NB4 (cell line): Measurements from ENCODE around the gene GSK3A.

Experiments used
- MYC ChIP-seq: IDR thresholded peaks from 2 replicates; pipeline ENCODE4 v1.6.1; 2011; ENCODE audit warnings: low read depth, low read length
- POLR2A ChIP-seq: IDR thresholded peaks from 2 replicates; pipeline ENCODE4 v1.6.1; 2011; ENCODE audit warnings: mild to moderate bottlenecking; ENCODE audit not compliant: insufficient read length; ENCODE audit errors: extremely low read depth
- TF ChIP-seq, protein P1 (sequence below): IDR thresholded peaks from one replicate; pipeline ENCODE4 v1.5.1; 2012; ENCODE audit warnings: low read depth, low read length
- TF ChIP-seq, protein P2 (sequence below): IDR thresholded peaks from 2 replicates; pipeline ENCODE4 v1.6.1; 2011; ENCODE audit warnings: low read depth, low read length

DNA sequence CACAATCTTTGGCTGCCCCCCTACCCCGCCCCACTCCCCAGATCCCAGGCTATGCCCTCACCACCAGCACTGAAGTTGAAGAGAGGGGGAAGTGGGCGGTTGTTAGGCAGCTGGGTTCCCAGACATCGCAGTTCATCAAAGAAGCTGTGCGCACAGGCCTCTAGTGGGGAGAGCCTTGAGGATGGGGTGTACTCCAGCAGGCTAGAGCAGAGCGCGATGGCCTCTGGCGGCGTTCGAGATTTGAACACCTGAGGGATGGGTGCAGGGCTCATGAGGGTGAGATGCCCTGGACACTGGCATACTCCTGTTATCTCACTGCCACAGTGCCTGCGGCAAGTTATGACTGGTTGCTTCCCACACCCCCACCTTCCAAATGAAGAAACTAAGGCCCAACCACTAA lies 10.0 kb downstream of the GSK3A start:
- TF ChIP-seq, protein P1, sequence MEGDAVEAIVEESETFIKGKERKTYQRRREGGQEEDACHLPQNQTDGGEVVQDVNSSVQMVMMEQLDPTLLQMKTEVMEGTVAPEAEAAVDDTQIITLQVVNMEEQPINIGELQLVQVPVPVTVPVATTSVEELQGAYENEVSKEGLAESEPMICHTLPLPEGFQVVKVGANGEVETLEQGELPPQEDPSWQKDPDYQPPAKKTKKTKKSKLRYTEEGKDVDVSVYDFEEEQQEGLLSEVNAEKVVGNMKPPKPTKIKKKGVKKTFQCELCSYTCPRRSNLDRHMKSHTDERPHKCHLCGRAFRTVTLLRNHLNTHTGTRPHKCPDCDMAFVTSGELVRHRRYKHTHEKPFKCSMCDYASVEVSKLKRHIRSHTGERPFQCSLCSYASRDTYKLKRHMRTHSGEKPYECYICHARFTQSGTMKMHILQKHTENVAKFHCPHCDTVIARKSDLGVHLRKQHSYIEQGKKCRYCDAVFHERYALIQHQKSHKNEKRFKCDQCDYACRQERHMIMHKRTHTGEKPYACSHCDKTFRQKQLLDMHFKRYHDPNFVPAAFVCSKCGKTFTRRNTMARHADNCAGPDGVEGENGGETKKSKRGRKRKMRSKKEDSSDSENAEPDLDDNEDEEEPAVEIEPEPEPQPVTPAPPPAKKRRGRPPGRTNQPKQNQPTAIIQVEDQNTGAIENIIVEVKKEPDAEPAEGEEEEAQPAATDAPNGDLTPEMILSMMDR: no peak
- TF ChIP-seq POLR2A (no peak), MYC (no peak)
- TF ChIP-seq, protein P2, sequence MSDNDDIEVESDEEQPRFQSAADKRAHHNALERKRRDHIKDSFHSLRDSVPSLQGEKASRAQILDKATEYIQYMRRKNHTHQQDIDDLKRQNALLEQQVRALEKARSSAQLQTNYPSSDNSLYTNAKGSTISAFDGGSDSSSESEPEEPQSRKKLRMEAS: no peak
